HCT116 (cell line): Measurements from ENCODE around the gene SMR3A. TPM values are rescaled to one million over a fixed set of nuclear protein-coding genes. Genes with fewer than 3 reads are reported as not detected.

Experiments
- ATAC-seq: fragments of 200-7000 bp; cut with Tn5 transposase; 2 replicates; pipeline ENCODE4 v1.9.1; 2020; ENCODE audit warnings: mild to moderate bottlenecking, moderate library complexity
- BruUV-seq: library from RNA; stranded (reverse); fragments of 400-500 nt; replicated peaks from 2 replicates; lab custom pipeline; 2021; lab: Mats Ljungman, UMichigan
- CTCF ChIA-PET: fragments of 300-600 bp; sonication (Branson Sonifier 250); formaldehyde crosslinking; loops from one replicate; lab custom pipeline; 2021; ENCODE audit warnings: antibody characterized with exemption; lab: Charles Lee
- POLR2A ChIA-PET: fragments of 300-600, 350-600 bp; sonication (Branson Sonifier 250); formaldehyde crosslinking; loops from one replicate; lab custom pipeline; 2021; ENCODE audit warnings: antibody characterized with exemption; lab: Charles Lee
- RAD21 ChIA-PET, 2 experiments: fragments of 300-600 bp; sonication (Branson Sonifier 250); formaldehyde crosslinking; loops; one replicate each; lab custom pipeline; 2023; ENCODE audit warnings: low total read pairs in 2 of 2; ENCODE audit not compliant: uncharacterized antibody in 2 of 2, unreplicated experiment in 2 of 2, low non-redundant PET in 1 of 2; lab: Charles Lee
- DNase-seq: peaks from one replicate; pipeline ENCODE4 v3.0.0-alpha.2; 2010; ENCODE audit warnings: low read depth, low spot score
- H2AFZ ChIP-seq: fragments of 200-600 bp; shearing (Covaris generic), sonication (generic); 2 replicates; pipeline ENCODE4 v1.6.1; 2017; ENCODE audit warnings: low read depth, mixed run types, mixed read lengths, antibody characterized with exemption, low read length; ENCODE audit not compliant: poor library complexity, severe bottlenecking
- H3K27ac ChIP-seq: 2 replicates; pipeline ENCODE4 v1.5.1; 2012; ENCODE audit warnings: low read depth, low read length
- H3K27me3 ChIP-seq: fragments of 200-600 bp; sonication (generic); 2 replicates; pipeline ENCODE4 v1.6.1; 2016; ENCODE audit warnings: mixed run types, low read length, mixed read lengths; ENCODE audit not compliant: insufficient read depth
- H3K36me3 ChIP-seq, 2 experiments: fragments of 200-500 bp in 1 of 2; fragments of 200-600 bp in 1 of 2; sonication (Bioruptor generic) in 1 of 2; sonication (generic) in 1 of 2; 2 replicates each; pipeline versions ENCODE4 v1.5.1 to v1.6.1; 2014 to 2016; ENCODE audit warnings: low read length in 2 of 2, inconsistent platforms in 1 of 2, mixed read lengths in 1 of 2, mixed run types in 1 of 2; ENCODE audit not compliant: insufficient read depth in 2 of 2, control insufficient read depth in 1 of 2
- H3K4me1 ChIP-seq, 2 experiments: fragments of 200-600 bp in 1 of 2; sonication (generic) in 1 of 2; 2 replicates each; pipeline versions ENCODE4 v1.5.1 to v1.6.1; 2012 to 2017; ENCODE audit warnings: low read length in 2 of 2, inconsistent platforms in 1 of 2, mild to moderate bottlenecking in 1 of 2, mixed read lengths in 1 of 2, mixed run types in 1 of 2, moderate library complexity in 1 of 2; ENCODE audit not compliant: insufficient read depth in 2 of 2, control insufficient read depth in 1 of 2
- H3K4me2 ChIP-seq: fragments of 200-600 bp; sonication (generic); 2 replicates; pipeline ENCODE4 v1.6.1; 2017; ENCODE audit warnings: mixed run types, low read length, mixed read lengths
- H3K4me3 ChIP-seq, 2 experiments: fragments of 200-600 bp in 1 of 2; sonication (generic) in 1 of 2; replicated peaks in 1 of 2; 2 replicates each; pipeline ENCODE4 v1.5.1; 2011 to 2016; ENCODE audit warnings: low read length in 2 of 2, control low read depth in 1 of 2, low read depth in 1 of 2, mild to moderate bottlenecking in 1 of 2, mixed read lengths in 1 of 2, mixed run types in 1 of 2
- H3K79me2 ChIP-seq: fragments of 200-600 bp; sonication (generic); 2 replicates; pipeline ENCODE4 v1.6.1; 2017; ENCODE audit warnings: mild to moderate bottlenecking, mixed run types, low read length, moderate library complexity, mixed read lengths; ENCODE audit not compliant: insufficient read depth
- H3K9ac ChIP-seq: fragments of 200-600 bp; sonication (generic); 2 replicates; pipeline ENCODE4 v1.6.1; 2016; ENCODE audit warnings: low read length, mixed read lengths
- H3K9me2 ChIP-seq: fragments of 200-600 bp; sonication (generic), shearing (Covaris generic); 2 replicates; pipeline ENCODE4 v1.6.1; 2017; ENCODE audit warnings: mixed run types, mild to moderate bottlenecking, moderate library complexity; ENCODE audit not compliant: insufficient read depth
- H3K9me3 ChIP-seq, 2 experiments: fragments of 200-500 bp in 1 of 2; fragments of 200-600 bp in 1 of 2; sonication (Bioruptor generic) in 1 of 2; sonication (generic) in 1 of 2; 2 replicates each; pipeline ENCODE4 v1.6.1; 2014 to 2017; ENCODE audit warnings: low read length in 2 of 2, mixed read lengths in 2 of 2, inconsistent platforms in 1 of 2, low read depth in 1 of 2, mild to moderate bottlenecking in 1 of 2, mixed run types in 1 of 2, moderate library complexity in 1 of 2; ENCODE audit not compliant: control insufficient read depth in 1 of 2, insufficient read depth in 1 of 2
- H4K20me1 ChIP-seq: fragments of 200-600 bp; sonication (generic), shearing (Covaris generic); 2 replicates; pipeline ENCODE4 v1.6.1; 2017; ENCODE audit warnings: mixed run types, mild to moderate bottlenecking, moderate library complexity; ENCODE audit not compliant: insufficient read depth
- ATF3 ChIP-seq: IDR thresholded peaks from 2 replicates; pipeline ENCODE4 v1.6.1; 2012
- CTCF ChIP-seq, 3 experiments: fragments of 200-600 bp in 1 of 3; sonication (generic) in 1 of 3; IDR thresholded peaks in 2 of 3; conservative IDR thresholded peaks in 1 of 3; 2 replicates each; pipeline ENCODE4 v1.5.1; 2012 to 2017; ENCODE audit warnings: low read depth in 2 of 3, low read length in 2 of 3, antibody characterized with exemption in 1 of 3, borderline replicate concordance in 1 of 3, control low read depth in 1 of 3, mild to moderate bottlenecking in 1 of 3, mixed read lengths in 1 of 3, mixed run types in 1 of 3, moderate library complexity in 1 of 3; ENCODE audit not compliant: insufficient read depth in 1 of 3
- ZFX ChIP-seq: fragments of 450-650 bp; IDR thresholded peaks from 2 replicates; pipeline ENCODE4 v1.6.1; 2017
- intact Hi-C: fragments of 100-400 bp; cut with micrococcal nuclease; formaldehyde crosslinking; loops from 2 replicates; pipeline ENCODE4 v1.10.0; 2022
- total RNA-seq: library from RNA; stranded (reverse); gene quantifications from one replicate; pipeline ENCODE4 v1.2.1, GENCODE V29; 2021; ENCODE audit not compliant: unreplicated experiment

SMR3A gene
- total RNA-seq, 1 experiment from 2014 or later: not detected

GRCh38 chr4:70380578-70380977, 20.0 kb downstream of the SMR3A start:
- Histone ChIP-seq H4K20me1 (no peaks in the 10 kb centered on the region), H3K4me2 (no peak overlapping the region), H3K36me3 (no peaks in the 10 kb centered on the region)
- ChIA-PET POLR2A (no interaction called here), CTCF (no interaction called here)
- no peak for DNase-seq
- TF ChIP-seq ATF3: no peak
- TF ChIP-seq, all 23 proteins: peak for 0
- H3K9me2 ChIP-seq: no peaks in the 10 kb centered on the region
- ATAC-seq: no peak
- intact Hi-C loops: no loop called here
- H2AFZ ChIP-seq: no peak overlapping the region
- no peak overlapping the region for H3K27ac ChIP-seq
- BruUV-seq: no TSS peak
- H3K9me3 ChIP-seq: no peaks in the 10 kb centered on the region
- H3K4me1 ChIP-seq: no peaks in the 10 kb centered on the region
- H3K79me2 ChIP-seq: no peaks in the 10 kb centered on the region
- RAD21 ChIA-PET: no interaction called here
- no peak overlapping the region for H3K9ac ChIP-seq
- no peaks in the 10 kb centered on the region for H3K27me3 ChIP-seq
- no peak overlapping the region for H3K4me3 ChIP-seq

- Histone ChIP-seq H3K9ac (no peak within 1 kb of the TSS), H3K4me1 (no peaks in the 10 kb centered on the region), H3K79me2 (no peaks in the 10 kb centered on the region), H2AFZ (no peak within 1 kb of the TSS), H3K27ac (no peak within 1 kb of the TSS), H3K9me3 (no peaks in the 10 kb centered on the region), H4K20me1 (no peaks in the 10 kb centered on the region), H3K36me3 (no peaks in the 10 kb centered on the region), H3K27me3 (no peaks in the 10 kb centered on the region), H3K9me2 (no peaks in the 10 kb centered on the region), H3K4me3 (no peak within 1 kb of the TSS), H3K4me2 (no peak within 1 kb of the TSS)
- no TSS peak for BruUV-seq
- intact Hi-C loops: no loop called here
- no peak for DNase-seq
- no peak for ATAC-seq
- ChIA-PET CTCF (no interaction called here), POLR2A (no interaction called here), RAD21 (no interaction called here)
- TF ChIP-seq CTCF (IDR thresholded peaks at IDR 0.05 in 2 of 3, conservative IDR thresholded peaks at IDR 0.05 in 1 of 3; ENCODE audit: borderline replicate concordance in 1 of 3, insufficient read depth in 1 of 3, low read depth in 2 of 3, low read length in 2 of 3): no peak
- TF ChIP-seq ATF3: no peak
- no peak for TF ChIP-seq ZFX
These were observed 22.2 kb downstream of the SMR3A start, which contains the start of gene SMR3B for GRCh38 chr4:70382691-70383181. Gene SMR3B (plus strand): TSS chr4:70383131. CDS start chr4:70384511, 1,380 bp downstream.
